HG02840 (cell line): ENCODE measurements around the gene ITGAD.
"Not testable (repeated sequence)": the region's sequence is repeated elsewhere in the genome, so short reads cannot be mapped to it uniquely, and the experiment has no call there.

Experiments
- ATAC-seq: cut with Tn5 transposase; IDR thresholded peaks from one replicate; pipeline ENCODE4 v1.9.1; 2021; ENCODE audit warnings: mild to moderate bottlenecking, moderate library complexity, moderate number of reproducible peaks; ENCODE audit not compliant: unreplicated experiment, low FRiP score

Gene ITGAD

DNA sequence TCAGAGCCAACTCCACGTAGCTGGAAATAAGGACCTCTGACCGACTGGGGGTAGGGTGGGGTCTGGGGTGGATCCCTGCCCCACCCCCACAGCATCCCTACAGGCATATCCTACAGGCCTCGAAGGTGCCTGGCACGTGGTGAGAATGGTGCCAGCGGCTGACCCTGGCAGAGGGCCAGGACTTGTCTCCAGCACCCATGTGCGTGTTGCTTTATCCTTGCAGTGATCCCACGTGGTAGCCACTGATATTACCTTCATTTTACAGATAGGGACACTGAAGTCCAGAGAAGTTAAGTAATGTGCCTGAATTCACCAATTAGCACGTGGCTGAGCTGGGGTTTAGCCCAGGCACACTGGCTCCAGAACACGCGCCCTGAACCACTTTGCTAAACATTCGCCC lies 8.3 kb downstream of the ITGAD start:
- ATAC-seq = no peak

DNA sequence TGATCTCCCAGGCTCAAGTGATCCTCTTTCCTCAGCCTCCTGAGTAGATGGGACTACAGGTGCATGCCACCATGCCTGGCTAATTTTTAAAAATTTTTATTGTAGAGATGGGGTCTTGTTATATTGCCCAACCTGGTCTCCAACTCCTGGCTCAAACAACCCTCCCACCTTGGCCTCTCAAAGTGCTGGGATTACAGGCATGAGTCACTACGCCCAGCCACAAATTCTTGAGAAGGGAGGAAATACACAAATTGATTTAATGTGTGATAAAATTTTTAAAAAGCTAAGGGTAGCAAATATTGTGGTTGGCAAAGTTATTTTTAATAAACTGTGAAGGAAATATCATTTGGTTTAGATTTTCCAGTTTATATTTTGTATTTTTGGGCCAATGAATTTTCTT lies 9.6 kb downstream of the ITGAD start:
- no peak for ATAC-seq

DNA sequence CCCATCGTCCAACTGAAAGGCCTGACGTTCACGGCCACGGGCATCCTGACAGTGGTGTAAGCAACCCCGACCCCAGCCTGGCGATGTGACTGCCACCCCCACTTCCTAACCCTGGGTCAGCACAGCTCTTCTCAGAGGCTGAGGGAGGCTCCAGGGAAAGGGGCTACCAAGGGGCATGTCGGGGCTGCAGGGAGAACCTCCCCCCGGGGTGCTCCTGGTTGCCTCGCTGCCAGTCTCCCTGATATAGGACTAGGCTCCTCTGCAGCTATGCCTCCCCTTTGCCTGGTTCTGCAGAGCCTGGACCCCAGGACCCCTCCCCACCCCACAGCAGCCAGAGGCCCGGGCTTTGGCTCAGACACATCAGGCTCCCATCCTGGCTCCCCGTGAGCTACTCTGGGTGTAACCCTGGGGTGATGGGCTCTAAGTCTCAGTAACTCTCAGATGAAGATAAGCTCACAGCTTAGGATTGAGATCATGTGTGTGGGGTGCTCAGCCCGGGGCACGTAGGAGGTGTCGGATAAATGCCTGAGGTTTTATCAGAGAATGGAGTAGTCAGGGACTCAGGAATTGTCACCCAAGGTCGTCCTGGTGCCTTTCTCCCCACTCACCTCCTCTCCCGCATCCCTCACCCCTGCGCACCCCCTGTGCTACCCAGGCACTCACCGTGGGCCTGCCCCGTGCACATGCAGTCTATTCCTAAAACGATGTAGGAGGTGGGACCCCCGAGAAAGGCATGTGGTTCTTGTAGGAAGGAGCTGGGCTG lies 10.6 kb downstream of the ITGAD start:
- ATAC-seq = no peak

DNA sequence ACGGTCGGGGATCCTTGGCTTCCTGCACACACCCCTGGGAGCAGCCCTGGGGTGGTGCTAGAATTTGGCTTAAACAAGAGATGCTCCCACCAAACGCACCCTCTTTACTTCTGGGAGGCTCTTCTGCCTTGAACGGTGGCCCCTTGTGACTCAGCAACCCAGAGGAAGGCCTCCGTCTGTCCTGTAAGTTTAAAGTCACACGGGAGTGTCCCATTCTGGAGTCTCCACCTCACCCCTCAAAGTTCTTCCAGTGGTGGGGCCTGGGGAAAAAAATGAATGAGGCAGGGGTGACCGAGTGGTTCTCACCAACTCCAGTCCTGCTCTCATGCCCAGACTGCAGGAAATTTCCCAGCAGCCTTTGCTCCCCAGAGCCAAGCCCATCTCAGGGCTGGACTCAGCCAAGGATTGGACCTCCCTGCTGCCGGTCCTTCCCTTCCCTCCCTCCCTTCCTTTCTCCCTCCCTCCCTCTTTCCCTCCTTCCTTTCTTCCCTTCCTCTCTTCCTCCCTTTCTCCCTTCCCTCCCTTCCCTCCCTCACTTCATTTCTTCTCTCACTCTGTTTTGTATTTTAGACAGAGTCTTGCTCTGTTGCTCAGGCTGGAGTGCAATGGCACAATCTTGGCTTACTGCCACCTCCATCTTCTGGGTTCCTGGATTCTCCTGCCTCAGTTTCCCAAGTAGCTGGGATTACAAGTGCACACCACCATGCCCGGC lies 11.4 kb downstream of the ITGAD start:
- no peak for ATAC-seq

DNA sequence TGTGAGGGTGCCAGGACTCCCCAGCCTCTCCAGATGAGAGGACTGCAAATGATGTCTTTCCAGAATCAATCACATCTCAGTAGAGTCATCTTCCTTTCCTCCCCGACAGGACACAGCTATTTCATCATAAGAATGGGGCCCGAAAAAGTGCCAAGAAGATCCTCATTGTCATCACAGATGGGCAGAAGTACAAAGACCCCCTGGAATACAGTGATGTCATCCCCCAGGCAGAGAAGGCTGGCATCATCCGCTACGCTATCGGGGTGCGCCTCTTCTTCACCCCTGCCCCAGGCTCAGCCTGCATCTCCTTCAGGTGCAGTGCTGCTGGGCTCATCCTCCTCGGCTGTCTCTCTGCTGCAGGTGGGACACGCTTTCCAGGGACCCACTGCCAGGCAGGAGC lies 14.3 kb downstream of the ITGAD start:
- no peak for ATAC-seq

DNA sequence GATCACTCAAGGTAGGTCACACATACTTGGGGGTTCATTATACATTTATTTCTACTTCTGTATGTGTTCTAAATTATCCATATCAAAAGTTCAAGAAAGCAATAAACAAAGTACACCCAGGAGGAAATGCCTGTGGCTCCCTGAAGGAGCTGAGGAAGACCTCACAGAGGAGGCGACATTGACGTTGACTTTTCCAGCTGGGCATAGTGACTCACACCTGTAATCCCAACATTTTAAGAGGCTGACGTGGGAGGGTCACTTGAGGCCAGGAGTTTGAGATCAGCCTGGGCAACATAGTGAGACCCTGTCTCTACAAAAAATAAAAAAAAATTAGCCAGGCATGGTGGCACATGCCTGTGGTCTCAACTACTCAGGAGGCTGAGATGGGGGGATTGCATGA lies 16.3 kb downstream of the ITGAD start:
- ATAC-seq = no peak

DNA sequence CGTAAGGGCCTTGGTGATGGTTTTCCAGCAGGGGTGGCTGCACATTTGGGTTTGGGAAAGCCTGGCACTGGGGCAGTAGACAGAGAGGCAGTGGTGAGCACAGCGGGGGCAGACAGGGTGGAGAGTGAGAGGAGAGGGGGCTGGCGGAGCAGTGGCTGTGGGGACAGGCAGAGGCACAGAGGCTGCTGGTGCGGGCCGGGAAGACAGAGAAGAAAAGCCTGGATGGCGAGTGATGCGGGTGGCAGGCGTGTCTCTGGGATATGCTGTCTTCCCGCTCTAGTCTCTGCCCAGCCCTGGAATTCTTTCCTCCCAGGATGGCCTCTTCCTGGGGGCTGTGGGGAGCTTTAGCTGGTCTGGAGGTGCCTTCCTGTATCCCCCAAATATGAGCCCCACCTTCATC lies 16.9 kb downstream of the ITGAD start:
- ATAC-seq = no peak

DNA sequence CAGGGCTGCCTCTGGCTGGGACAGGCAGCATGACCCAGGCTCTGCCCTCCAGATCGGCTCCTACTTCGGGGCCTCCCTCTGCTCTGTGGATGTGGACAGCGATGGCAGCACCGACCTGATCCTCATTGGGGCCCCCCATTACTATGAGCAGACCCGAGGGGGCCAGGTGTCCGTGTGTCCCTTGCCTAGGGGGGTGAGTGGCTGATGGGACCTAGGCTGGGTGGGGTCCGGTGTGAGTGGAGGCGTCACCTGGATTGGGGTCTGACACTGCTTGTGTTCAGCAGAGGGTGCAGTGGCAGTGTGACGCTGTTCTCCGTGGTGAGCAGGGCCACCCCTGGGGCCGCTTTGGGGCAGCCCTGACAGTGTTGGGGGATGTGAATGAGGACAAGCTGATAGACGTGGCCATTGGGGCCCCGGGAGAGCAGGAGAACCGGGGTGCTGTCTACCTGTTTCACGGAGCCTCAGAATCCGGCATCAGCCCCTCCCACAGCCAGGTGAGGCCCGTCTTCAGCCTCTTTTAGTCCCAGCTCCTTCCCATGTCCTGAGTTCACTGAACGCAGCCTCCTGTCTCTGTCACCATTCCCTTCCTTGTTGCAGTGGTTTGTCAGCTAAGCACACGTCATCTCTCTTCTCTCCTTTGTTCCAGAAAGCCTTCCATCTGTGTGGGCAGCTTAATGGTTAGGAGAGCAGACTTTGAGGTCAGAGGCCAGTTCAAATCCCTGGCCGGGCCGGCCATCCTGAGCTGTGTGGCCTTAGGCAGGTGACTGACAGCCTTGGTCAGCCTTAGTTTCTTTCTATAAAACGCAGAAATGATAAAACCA lies 18.1 kb downstream of the ITGAD start:
- no peak for ATAC-seq

DNA sequence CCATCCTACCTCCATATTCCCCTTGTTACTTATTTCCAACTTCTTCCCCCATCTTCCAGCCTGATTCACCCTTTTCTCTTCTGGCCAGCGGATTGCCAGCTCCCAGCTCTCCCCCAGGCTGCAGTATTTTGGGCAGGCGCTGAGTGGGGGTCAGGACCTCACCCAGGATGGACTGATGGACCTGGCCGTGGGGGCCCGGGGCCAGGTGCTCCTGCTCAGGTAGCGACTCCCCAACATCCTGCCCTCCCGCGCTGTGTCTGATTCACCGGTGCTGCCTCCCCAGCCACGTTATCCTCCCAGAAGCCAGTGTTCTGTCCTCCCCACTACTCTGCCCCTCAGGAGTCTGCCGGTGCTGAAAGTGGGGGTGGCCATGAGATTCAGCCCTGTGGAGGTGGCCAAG lies 19.6 kb downstream of the ITGAD start:
- no peak for ATAC-seq

DNA sequence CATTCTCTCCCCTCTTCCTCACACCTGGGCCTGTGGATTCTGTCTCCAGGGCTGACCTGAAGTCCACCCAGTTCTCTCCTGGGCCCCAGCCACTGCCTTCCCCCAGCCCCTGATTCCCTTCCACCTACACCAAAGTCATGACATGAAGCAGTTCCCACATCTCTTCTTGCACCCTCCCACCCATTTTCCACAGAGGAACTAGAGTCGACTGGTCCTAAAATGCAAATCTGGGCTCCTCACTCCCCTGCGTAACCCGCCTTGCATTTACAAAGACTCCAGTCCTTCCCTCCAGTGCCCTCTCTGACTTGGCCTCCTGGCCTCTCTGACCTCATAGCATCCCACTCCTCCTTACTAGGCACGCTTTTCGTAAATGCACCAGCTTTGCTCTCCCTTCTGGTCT lies 20.2 kb downstream of the ITGAD start:
- ATAC-seq = no peak

DNA sequence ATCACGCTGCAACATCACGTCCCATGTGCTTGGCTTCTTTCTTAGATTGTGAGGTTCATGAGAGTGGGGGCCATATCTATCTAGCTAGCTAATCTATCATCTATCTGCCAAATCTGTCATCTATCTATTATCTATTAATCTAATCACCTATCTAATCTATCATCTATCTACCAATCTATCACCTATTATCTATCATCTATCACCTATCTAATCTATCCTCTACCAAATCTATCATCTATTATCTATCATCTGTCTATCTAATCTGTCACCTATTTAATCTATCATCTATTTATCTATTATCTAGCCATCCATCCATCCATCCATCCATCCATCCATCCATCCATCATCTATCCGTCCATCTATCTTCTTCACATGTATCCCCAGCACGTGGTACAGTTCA lies 20.8 kb downstream of the ITGAD start:
- no peak for ATAC-seq

DNA sequence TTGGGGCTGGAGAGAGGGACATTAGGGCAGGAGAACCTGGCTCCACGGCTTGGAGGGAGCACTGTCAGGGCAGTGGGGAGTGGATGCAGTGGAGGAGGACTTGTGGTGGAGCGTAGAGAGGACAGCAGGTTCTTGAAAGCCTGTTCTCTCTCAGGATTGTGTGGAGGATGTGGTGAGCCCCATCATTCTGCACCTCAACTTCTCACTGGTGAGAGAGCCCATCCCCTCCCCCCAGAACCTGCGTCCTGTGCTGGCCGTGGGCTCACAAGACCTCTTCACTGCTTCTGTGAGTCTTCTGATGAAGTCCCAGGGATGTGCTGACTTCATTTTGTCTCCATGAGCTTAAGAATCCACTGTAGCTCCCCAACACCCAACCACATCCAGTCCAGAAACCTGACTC lies 21.6 kb downstream of the ITGAD start:
- ATAC-seq = no peak

DNA sequence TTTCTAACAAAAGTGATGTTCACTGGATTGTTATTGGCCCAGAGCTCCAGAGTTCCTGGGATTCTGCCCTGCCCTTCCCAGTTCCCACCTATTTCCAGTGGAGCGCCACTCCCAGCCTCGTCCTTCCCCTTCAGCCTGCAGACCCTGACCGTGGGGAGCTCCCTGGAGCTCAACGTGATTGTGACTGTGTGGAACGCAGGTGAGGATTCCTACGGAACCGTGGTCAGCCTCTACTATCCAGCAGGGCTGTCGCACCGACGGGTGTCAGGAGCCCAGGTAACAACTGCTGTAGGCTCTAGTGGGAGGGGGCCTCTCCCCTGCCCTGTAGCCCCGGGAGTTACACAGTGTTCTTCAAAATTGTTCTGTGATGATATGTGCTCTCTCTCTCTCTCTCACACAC lies 23.2 kb downstream of the ITGAD start:
- no peak for ATAC-seq

DNA sequence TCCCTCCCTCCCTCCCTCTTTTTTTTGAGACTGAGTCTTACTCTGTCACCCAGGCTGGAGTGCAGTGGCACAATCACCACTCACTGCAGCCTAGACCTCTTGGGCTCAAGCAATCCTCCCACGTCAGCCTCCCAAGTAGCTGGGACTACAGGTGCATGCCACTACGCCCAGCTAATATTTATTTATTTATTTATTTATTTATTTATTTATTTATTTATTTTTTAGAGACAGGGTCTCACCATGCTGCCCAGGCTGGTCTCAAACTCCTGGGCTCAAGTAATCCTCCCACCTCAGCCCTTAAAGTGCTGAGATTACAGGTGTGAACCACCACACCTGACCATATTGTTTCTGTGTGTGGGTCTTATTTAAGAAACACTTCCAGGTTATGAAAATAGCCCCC lies 23.9 kb downstream of the ITGAD start:
- not testable (repeated sequence) for ATAC-seq

DNA sequence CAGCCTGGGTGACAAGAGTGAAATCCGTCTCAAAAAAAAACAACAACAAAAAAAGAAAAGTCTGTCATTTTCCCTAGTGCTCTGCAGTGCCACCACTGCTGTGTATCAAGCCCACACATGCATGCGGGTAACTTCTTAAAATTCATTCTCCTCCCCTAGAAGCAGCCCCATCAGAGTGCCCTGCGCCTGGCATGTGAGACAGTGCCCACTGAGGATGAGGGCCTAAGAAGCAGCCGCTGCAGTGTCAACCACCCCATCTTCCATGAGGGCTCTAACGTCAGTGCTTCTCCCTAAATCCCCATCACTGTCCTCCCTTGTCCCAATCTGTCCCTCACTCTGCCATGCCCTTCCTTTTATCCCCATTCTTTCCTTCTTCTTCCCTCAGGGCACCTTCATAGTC lies 24.8 kb downstream of the ITGAD start:
- no peak for ATAC-seq

DNA sequence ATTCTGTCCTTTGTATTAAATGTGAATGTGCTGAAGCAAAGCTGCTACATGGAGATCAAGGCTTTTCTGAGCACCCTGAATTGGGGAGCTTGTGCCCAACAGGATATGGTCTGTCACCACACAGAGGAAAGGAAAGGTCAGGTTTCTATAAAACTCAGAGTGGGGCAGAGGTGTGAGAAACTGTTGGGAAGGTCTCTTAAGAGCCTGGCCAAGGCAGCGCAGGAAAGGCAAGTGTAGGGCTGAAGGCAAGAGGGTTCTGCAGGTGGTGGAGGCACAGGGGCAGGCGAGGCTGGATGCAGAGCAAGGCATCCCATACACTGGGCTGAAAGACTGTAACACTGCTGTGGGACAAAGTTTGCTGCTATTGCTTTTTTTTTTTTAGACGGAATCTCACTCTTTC lies 26.9 kb downstream of the ITGAD start:
- ATAC-seq = no peak

DNA sequence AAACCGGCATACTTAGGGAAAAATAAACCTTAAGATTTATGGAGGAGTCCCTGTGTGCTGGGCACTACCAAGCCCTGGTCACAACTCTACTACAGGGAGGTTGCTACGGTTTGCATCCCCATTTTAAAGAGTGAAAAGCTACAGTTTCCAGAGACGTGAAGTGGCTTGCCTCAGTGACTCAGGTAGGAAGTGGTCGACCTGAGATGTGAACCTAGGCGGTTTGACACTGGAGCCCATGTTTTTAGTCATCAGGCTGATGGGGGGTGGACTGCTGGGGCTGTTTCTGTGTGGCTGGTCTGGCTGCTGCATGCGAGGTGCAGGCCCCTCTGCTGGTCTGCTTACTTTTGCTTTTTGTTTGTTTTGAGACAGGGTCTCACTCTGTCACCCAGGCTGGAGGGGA lies 28.5 kb downstream of the ITGAD start:
- no peak for ATAC-seq

DNA sequence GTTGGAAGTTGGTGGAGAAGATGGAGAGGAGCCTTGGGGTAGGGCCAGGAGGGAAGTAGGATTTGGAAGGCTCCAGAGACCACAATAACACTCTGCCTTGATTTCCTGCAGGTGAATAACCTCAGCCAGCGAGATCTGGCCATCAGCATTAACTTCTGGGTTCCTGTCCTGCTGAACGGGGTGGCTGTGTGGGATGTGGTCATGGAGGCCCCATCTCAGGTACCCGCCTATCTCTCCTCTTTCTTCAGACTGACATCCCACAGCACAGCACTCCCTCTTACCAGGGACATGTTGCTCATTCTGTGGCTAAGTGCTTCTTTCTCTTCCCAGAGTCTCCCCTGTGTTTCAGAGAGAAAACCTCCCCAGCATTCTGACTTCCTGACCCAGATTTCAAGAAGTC lies 30.1 kb downstream of the ITGAD start:
- no peak for ATAC-seq

DNA sequence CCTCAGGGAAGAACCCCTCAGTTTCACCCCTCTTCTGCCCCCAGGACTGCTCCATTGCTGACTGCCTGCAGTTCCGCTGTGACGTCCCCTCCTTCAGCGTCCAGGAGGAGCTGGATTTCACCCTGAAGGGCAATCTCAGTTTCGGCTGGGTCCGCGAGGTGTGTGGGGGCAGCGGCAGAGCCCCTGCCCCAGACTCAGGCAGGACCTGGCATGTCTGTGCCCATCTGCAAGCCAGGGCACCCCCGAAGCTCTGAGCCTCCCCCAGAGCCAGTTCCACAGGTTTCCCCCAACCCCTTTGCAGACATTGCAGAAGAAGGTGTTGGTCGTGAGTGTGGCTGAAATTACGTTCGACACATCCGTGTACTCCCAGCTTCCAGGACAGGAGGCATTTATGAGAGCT lies 30.7 kb downstream of the ITGAD start:
- no peak for ATAC-seq

DNA sequence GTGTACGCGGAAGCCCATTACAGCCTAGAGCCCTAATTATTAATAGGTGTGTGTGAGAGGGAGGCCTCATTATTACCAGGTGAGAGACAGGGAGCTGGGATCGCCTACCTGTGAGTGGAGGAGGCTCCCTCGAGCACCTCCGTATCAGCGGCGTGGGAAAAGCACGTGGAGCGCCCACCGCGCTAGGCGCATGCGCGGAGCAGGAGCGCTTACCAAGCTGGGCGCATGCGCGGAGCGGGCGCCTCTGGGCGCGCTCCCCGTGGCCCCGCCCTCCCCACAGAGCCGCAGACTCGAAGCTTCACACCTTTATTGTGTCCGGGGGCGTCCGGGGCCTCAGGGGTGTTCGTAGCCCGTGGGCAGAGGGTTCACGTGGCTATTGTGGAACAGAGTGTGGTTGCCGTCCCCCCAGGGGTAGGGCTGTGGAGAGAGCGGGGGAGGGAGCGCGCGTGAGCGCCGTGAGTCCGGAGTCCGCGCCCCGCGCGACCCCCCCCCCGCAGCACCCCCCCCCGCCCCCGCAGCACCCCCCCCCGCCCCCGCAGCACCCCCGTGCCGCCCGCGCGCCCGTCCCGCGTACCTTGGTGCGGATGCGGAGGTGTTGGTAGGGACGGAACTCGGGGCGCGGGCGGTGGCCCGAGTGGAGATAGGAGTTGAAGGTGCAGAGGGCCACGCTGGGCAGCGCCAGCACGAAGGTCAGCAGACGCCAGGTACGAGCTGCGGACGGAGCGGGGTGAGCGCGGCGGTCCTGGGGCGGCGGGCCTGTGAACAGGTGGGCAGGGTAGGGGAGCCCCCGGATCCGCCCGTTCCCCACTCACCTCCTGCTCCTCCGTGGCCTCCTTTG lies 34.5 kb downstream of the ITGAD start:
- ATAC-seq = no peak

DNA sequence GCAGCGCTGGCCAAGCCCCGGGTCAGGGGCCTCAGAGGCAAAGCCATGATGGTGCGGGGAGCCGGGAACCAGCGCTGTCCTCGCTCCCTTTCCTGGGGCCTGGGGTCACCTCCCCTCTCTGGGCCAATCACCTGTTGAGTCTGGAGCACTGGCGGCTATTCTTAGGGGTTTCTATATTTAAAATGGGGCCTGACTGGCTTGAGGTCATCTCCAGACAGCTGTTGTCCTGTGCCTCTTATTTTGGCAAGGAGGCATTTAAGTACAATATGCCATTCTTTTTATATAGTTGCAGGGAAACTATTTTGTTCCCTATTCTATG lies 35.1 kb downstream of the ITGAD start, which contains the start of gene COX6A2:
TSS of gene COX6A2 (minus strand) at position 82 of the 319 bp plus-strand sequence. CDS start at position 47, 35 bp downstream.
- no peak for ATAC-seq
